GM19239 (cell line): ENCODE data around the gene FBXL7.
"Not testable (repeated sequence)": the region's sequence is repeated elsewhere in the genome, so short reads cannot be mapped to it uniquely, and the experiment has no call there.

Experiments used
- DNase-seq: peaks from one replicate; pipeline ENCODE4 v3.0.0; 2011; ENCODE audit warnings: low spot score; ENCODE audit not compliant: insufficient read length
- FAIRE-seq: peaks from 2 replicates; lab custom pipeline; 2011; peaks lifted over from hg19 to GRCh38; lab: Jason Lieb, UNC

The FBXL7 gene

DNA sequence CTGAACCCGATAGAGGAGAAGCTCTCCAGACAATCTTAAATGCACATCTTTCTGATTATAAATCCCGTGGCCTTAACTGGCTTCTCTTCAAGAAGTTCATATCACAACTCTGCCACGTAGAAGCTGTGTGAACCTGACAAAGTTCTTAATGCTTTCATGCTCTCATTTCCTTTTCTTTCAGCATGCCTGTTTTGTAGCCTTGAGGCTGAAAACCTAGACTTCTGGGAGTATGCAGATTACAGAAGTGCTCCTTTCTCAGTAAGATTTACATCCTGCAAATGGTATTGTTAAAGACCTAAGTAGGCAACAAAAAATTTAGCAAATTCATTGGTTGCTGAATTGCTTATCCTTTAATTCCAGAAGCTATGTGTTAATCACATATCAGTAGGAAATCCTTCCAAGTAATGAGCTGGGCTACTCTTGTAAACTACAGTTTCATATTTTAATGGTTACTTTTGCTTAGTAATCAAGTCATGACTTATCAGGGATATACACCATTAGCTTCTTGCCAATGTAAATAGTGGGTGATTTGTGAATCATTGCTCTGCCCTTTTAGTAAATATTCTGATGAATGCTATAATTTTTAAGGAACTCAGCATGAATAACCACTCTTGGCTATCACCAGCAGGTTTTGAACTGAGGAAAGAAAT is 334.7 kb downstream of the FBXL7 start:
- FAIRE-seq: no peak
- DNase-seq: no peak

DNA sequence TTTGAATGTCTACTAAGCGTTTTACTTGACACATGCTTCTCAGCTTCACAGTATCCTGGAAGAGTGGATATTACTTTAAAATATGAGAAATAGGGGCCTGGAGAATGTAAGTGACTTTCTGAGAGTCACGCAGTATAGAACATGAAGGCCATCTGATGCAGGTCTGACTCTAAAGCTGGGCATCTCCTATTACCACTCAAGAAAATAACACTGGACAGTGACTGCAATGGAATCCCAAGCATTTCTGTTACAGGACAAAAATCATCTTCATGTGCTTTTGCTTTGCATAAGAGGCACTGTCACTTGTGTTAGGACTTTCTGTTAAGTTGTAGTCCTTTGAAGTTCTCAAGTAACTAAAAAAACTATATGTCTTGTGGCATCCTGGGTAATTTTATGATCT is 335.5 kb downstream of the FBXL7 start:
- DNase-seq: no peak
- FAIRE-seq: no peak

DNA sequence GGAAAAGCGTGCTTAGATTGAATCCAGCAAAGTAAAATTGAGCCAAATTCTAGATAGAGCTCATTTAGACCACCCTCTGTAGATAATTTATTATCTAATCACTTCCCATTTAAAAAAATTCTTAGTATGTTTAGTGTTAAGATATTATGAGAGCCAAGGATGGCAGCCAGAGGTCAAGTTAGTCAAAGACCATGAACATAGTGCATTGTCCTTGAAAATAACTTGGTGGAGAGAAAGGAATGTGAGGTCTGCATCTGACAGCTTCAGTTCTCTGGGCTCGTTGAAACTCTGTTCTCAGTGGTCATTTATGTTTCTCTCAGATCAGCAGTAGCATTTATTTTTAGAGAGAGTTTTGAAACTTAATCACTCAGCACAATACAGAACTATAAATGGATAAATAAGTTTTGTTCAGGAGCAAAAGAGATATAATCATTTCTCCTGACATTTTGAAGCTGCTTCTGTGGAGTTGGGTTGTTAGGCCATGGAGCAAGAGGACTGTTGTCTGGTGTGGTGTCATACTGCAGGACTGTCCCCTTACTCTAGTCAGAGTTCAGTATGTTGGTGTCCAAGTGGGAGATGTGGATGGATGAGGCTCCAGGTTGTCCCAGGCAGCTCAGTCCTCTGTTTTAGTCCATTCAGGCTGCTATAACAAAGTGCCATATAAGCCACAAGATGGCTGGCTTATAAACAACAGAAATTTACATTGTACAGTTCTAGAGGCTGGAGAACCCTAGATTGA is 337.7 kb downstream of the FBXL7 start:
- DNase-seq (no peak), FAIRE-seq (no peak)

DNA sequence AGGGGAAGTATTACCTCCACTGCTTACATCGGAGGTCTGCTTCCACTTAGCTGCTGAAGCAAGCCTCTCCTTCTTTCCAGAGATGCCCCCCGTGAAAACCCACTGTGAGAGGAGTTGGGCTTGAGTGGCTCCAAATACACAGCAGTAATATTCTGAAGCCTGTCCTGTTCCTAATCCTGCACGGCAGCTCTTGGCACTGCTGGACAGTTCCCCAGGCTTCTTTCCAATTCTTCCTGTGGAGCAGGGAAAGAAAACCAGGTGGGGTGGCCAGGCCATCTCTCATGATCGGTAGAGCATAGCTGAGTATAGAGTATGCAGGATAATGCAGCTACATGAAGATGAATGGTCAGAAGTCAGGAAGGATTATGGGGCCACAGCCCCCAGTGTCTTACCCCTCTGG is 344.3 kb downstream of the FBXL7 start:
- FAIRE-seq (no peak), DNase-seq (no peak)

DNA sequence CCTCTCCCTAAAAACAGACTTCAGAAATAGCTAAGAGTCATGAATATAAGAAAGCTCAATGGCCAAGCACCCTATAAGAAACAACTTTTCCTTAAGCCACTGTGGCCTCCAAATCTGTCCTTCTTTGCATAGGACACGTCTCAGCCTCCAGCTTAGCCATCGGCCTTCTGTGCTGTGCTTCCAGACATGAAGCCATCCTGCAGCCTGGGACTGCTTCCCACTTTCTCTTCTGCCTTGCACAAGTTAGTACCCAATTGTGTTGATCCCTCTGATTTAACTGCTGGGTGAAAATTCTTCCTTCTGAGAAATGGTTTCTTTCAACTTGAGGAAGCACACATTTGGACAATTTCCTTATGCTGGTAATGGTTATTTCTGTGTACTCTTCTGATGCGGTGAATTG is 344.9 kb downstream of the FBXL7 start:
- DNase-seq (no peak), FAIRE-seq (no peak)

DNA sequence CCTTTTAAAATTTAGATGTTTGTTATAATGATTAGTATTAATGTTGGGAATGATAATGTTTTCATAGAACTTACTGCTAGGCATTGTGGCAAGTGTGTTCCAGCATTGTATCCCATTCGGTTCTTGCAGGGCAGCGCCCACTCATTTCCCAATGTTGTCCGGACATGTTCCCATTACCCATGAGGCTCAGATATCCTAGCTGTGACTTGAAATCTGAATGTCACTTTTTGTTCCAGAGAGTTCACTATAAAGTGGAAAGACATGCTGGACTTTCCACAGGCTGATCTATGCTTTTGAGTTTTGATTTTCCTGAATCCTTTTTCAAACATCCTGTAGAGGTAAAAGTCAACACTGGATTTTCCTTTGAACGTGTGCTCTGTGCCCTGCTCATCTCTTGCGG is 350.6 kb downstream of the FBXL7 start:
- FAIRE-seq (no peak), DNase-seq (no peak)

DNA sequence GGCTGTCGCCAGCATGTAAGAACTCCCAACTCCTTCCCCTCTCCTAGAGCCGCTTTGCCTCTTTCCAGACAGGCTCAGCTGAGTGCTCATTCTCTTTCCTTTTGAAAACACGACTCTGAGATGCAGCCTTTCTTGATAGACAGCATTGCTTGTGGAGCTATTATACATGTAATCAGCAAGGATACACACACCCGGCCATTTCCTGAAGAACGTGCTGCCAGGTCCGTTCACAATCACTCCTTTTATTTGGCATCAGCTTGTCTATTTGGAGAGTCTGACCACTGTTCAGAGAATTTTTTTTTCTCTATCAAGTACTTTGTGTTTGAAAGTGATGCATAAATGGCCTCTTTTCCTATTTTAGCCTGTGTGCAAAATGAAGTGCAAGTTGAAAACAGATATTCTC is 351.0 kb downstream of the FBXL7 start:
- FAIRE-seq (no peak), DNase-seq (no peak)

DNA sequence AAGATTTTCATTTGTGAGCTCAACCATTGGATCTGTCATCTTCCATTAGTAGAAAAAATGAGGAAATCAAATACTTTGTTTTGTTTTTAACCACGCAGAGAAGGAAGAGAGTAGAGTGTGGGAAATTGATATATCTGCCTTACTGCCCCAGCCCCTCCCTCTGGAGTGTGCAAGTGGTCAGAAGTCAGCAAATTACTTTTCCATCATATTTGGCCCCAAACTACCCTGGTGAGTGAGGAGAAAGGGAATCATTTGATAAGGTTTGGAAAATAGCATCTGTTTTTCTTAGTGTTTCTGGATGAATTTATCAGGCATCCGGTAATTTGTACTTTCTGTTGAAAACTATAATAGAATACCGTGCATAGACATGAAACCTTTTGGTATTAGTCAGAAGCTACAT is 352.2 kb downstream of the FBXL7 start:
- no peak for DNase-seq
- FAIRE-seq: no peak

DNA sequence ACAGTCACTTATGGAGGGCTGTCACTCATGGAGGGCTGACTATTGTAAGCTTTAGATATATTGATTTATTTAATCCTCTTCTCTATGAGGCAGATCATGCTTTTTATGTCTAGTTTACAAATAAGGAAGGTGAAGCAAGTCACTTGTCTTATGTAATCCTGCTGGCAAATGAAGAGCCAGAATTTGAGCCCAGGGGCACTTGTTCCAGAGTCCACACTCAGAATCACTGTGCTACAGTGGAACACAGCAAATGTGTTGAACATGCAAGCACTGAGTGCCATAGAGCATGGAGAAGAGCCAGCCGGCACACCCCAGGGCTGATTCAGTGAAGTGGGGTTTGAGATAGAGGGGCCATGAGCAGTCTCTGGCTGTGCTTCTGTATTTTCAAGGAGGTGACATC is 353.0 kb downstream of the FBXL7 start:
- DNase-seq (no peak), FAIRE-seq (no peak)

DNA sequence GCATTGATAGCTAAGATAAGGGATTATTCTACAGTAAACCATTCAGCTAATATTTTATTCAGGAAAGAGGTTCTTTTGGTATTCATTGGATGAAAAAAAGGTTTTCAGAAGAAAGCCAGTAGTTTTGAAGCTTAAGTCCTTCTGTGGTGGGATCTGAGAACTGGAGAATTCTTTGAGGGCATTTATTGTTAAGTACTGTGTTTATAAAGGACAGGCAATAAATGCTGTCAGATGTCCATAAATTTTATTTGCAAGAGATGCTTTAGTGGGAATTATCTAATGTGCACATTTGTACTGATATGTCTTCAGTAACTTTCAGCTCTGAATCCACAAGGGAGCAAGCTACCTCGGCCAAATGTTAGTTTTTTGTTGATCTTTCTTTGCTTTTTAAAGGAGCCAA is 358.3 kb downstream of the FBXL7 start:
- FAIRE-seq (no peak), DNase-seq (no peak)

DNA sequence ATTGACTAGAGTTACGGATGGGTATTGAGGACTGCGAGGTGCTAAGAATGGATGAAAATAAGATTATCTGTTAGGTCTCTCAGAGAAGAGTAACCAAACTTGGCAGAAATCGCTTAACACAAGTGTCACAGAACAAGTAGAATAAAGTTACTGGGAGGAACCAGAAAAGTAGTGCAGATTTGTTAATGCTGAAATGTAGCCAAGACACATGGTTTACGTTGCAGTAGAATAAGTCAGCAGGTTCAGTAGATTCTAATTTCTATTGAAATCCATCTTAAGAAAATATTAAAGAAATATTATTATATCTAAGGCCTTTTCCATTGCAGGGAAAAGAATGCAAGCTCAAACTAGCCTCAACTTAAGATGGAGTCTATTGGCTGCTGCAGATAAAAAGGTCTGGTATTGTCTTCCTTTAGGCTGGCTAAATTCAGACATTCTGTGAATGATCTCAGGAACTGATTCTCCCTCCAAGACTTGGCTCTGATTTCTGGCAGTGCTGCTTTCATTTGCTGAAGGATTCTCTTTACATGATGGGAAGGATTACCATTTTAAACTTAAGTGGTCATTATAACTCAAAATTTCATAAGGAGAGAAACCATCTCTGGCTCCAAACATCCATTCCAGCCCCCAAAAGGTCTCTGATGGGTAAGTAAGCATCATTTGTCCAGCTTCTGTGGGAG is 364.7 kb downstream of the FBXL7 start:
- no peak for FAIRE-seq

DNA sequence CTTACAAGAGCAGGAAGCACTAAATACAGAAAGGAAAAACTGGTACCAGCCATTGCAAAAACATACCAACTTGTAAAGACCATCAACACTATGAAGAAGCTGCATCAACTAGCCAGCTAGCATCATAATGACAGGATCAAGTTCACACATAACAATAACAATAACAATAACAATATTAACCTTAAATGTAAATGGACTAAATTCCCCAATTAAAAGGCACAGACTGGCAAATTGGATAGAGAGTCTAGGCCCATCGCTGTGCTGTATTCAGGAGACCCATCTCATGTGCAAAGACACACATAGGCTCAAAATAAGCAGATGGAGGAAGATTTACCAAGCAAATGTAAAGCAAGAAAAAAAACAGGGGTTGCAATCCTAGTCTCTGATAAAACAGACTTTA is 372.3 kb downstream of the FBXL7 start:
- not testable (repeated sequence) for DNase-seq, FAIRE-seq

More for the DNA sequence above, 364.7 kb downstream of the FBXL7 start:
- DNase-seq: no peak

DNA sequence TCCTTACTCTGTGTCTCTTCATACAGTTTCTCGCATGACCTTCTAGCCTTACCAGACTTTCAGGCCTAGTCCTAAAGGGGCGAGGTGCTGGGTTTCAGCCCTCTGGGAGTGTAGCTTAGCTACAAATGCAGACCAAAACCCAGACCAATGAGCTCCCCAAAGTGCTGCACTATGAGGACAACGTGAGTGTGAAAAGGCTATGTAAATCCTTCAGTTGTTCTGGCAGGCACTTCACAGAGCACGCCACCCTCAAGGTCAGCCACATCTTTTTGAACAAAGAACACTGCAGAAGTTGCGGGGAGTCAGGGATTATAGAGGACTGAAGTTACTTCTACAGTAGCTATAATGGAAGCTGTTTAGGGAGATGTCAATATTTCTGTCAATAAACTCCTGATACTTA is 377.9 kb downstream of the FBXL7 start:
- no peak for DNase-seq
- FAIRE-seq: no peak

DNA sequence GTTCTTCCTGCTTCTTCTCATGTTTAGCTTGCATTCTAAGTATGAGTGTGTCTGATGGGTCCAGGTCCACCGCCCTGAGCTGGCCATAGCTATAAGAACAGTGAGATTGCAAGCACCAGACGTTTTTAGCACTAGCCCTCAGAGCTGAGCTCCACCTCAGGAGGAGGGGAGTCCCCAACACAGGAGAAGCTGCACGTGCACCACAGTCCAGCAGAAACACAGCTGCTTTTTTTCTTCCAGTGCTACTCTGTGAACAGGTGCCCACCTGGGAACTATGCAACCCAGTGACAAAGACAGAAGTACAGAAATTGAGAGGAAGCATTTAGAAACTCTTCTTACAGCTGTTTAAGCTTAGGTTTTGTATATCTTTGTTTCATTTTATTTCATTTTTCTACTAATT is 380.2 kb downstream of the FBXL7 start:
- no peak for DNase-seq

DNA sequence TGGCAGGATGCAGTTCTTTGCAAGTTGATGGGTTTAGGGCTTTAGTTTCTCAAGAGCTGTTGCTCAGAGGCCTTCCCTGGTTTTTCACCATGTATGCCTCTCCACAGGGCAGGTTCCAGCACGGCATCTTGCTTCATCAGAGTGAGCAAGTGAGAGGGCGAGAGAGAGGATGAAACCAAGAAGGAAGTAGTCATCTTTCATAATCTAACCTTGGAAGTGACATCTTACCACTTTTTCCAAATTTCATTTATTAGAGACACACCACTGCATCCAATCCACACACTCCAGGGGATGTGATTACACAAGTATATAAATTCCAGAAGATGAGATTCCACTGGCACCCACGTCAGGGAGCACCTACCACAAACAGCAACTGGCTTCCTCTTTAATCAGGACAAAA is 385.2 kb downstream of the FBXL7 start:
- no peak for DNase-seq
- no peak for FAIRE-seq

More for the DNA sequence above, 380.2 kb downstream of the FBXL7 start:
- FAIRE-seq: no peak

DNA sequence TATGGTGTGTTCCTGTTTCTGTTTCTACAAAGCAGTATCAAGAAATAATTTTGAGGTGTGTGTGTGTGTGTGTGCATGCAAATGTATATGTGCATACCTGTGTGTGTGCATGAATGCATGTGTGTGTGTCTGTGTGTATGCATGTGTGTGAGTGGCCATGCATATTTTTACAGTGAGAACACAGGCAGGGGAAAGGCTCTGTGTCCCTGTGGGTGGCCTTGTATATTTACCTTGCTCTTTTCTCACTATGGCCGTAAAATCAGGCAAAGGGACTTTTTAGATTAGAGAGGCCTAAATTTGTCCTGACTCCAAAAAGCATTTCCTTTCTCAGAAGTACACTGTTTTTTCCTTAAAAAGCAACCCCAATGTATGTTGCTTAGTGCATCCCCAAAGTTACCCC is 386.2 kb downstream of the FBXL7 start:
- FAIRE-seq (no peak), DNase-seq (no peak)

DNA sequence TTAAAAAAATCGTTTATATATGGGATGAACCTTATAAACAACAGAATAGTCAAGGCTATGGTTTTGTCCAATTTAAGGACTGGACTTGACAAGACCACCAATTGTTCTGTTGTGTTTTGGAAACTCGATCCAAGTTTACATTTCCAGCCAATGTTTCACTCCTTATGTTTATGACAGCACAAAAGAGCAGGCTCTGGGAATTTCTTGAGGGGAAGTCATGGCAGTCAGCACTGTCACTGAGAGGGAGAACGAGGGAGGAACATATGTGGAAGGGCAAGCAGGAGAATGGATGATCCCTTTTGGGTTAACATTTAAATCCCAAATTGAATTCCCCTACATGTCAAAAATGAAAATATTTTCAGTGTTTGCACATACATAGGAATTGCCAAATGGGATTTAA is 387.1 kb downstream of the FBXL7 start:
- no peak for DNase-seq
- FAIRE-seq: no peak

DNA sequence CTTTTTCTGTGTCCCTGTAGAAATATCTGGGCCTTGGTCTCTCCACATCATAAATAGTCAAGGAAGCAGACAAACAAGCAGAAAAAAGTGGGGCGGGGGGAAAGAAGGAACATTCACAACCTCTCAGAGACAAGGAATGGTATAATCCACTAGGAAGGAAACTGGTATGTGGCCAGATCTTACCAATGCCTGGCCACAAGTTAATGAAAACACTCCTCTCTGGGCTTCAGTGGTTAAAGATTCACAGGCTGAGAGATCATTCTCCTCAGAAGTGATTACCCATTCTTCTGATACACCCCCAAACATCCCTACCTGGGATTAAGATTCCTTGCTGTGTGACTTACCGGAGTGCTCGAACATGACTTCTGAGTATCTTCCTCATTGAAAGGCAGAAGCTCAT is 389.0 kb downstream of the FBXL7 start:
- DNase-seq: no peak
- no peak for FAIRE-seq

DNA sequence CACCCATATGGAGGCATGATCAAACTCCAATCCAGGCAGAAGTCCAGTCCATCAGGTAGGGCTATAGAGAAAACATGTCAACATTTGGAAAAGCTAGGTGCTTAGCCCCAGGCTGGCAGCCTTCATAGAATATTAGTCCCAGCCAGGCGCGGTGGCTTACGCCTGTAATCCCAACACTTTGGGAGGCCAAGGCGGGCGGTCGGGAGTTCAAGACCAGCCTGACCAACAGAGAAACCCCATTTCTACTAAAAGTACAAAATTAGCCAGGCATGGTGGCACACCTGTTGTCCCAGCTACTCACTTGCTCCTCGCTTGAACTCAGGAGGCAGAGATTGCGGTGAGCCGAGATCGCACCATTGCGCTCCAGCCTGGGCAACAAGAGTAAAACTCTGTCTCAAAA is 393.9 kb downstream of the FBXL7 start:
- FAIRE-seq (no peak), DNase-seq (no peak)

DNA sequence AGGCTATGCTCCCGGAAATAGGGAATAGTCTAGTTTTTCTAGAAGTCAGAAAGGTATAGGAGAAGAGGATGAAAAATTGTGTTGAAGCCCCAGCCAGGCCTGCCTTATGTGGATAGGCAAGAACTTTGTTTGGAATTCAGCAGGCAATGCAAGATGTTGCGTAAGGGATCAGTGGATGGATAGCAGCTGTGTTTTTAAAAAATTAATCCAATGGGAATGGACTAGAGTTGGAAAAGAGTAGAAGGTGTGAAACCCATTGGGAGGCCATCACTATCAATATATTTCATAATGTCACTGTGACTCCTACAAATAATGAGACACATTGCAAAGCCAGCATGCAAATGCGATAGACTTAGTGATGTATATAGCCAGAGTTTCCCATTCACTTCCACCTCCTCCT is 397.7 kb downstream of the FBXL7 start:
- FAIRE-seq (no peak), DNase-seq (no peak)

DNA sequence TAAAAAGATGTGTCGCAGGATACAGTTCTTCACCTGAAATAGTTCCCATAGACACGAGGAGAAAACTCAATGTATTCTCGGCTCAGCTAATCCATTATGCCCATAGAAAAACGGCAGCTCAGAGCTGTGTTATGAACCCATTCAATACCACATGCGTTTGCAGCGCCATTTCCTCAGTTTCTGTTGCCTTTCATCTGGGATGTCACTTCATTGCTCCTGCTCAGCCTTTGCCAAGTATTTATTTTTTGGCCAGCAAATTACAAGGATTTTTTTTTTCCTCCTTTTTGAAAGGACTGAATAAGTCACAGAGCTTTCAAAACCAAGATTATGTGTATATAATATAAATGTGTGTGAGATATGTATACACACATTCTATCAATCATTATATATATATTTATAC is 398.7 kb downstream of the FBXL7 start:
- DNase-seq (no peak), FAIRE-seq (no peak)

DNA sequence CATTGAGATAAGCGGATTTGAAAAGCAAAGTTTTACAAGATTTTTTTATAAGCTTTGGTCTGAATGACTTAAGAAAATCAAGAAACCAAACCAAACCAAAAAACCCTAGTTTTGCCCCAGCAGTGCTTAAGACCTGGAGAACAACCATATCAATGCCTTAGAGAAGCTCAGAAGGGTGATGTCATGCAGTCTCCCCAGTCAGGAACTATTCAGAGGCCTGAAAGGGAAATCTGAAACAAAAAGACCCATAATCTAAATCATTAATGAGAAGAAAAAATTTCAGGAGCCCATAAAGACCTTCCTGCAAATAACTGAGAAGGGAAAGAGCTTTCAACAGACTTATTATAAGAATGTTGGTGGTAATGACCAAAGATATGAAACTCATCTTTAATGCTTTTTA is 399.5 kb downstream of the FBXL7 start:
- DNase-seq (no peak), FAIRE-seq (no peak)
